DND-41 (cell line): ENCODE data around the gene GLYR1.

ENCODE experiments used
- ATAC-seq: fragments of 200-7000 bp; cut with Tn5 transposase; 3 replicates; pipeline ENCODE4 v1.9.1; 2021; ENCODE audit warnings: low read depth; ENCODE audit not compliant: insufficient read depth
- DNase-seq: peaks from one replicate; pipeline ENCODE4 v3.0.0-alpha.2; 2020
- H2AFZ ChIP-seq: 2 replicates; pipeline ENCODE4 v1.6.0; 2012; ENCODE audit warnings: low read depth, low read length
- H3K27ac ChIP-seq: 2 replicates; pipeline ENCODE4 v1.5.1; 2012; ENCODE audit warnings: low read length, inconsistent platforms
- H3K27me3 ChIP-seq: fragments of 200-600 bp; sonication (generic); 2 replicates; pipeline ENCODE4 v1.6.0; 2012; ENCODE audit warnings: low read length, mild to moderate bottlenecking, inconsistent platforms; ENCODE audit not compliant: insufficient read depth, poor library complexity
- H3K36me3 ChIP-seq: 2 replicates; pipeline ENCODE4 v1.5.1; 2012; ENCODE audit warnings: low read length, inconsistent platforms; ENCODE audit not compliant: insufficient read depth
- H3K4me1 ChIP-seq: 2 replicates; pipeline ENCODE4 v1.5.1; 2012; ENCODE audit warnings: mild to moderate bottlenecking, low read length; ENCODE audit not compliant: insufficient read depth
- H3K4me2 ChIP-seq: 2 replicates; pipeline ENCODE4 v1.6.0; 2012; ENCODE audit warnings: mild to moderate bottlenecking, moderate library complexity, low read length, inconsistent platforms; ENCODE audit not compliant: insufficient read depth
- H3K4me3 ChIP-seq, 2 experiments: fragments of 200-600 bp in 1 of 2; shearing (Covaris generic) in 1 of 2; 2 replicates each; pipeline ENCODE4 v1.5.1; 2012 to 2016; ENCODE audit warnings: inconsistent platforms in 2 of 2, low read length in 2 of 2, mild to moderate bottlenecking in 2 of 2, low read depth in 1 of 2, moderate library complexity in 1 of 2
- H3K79me2 ChIP-seq: 2 replicates; pipeline ENCODE4 v1.6.0; 2012; ENCODE audit warnings: low read length, inconsistent platforms; ENCODE audit not compliant: insufficient read depth
- H3K9ac ChIP-seq: 2 replicates; pipeline ENCODE4 v1.6.0; 2012; ENCODE audit warnings: low read depth, mild to moderate bottlenecking, inconsistent platforms, low read length, moderate library complexity
- H3K9me3 ChIP-seq: 2 replicates; pipeline ENCODE4 v1.5.1; 2012; ENCODE audit warnings: low read length, moderate library complexity, mild to moderate bottlenecking, inconsistent platforms; ENCODE audit not compliant: insufficient read depth, severe bottlenecking
- H4K20me1 ChIP-seq: 2 replicates; pipeline ENCODE4 v1.6.0; 2012; ENCODE audit warnings: low read length; ENCODE audit not compliant: insufficient read depth
- EZH2 ChIP-seq: IDR thresholded peaks from 3 replicates; pipeline ENCODE4 v1.6.1; 2012; ENCODE audit warnings: borderline replicate concordance, low read depth, mild to moderate bottlenecking, moderate library complexity, low read length, inconsistent platforms; ENCODE audit not compliant: severe bottlenecking
- TF ChIP-seq, protein P1 (sequence below): IDR thresholded peaks from 2 replicates; pipeline ENCODE4 v1.5.1; 2012; ENCODE audit warnings: borderline replicate concordance, low read length, moderate library complexity, mild to moderate bottlenecking; ENCODE audit not compliant: poor library complexity, severe bottlenecking; ENCODE audit errors: extremely low read depth

The GLYR1 gene

DNA sequence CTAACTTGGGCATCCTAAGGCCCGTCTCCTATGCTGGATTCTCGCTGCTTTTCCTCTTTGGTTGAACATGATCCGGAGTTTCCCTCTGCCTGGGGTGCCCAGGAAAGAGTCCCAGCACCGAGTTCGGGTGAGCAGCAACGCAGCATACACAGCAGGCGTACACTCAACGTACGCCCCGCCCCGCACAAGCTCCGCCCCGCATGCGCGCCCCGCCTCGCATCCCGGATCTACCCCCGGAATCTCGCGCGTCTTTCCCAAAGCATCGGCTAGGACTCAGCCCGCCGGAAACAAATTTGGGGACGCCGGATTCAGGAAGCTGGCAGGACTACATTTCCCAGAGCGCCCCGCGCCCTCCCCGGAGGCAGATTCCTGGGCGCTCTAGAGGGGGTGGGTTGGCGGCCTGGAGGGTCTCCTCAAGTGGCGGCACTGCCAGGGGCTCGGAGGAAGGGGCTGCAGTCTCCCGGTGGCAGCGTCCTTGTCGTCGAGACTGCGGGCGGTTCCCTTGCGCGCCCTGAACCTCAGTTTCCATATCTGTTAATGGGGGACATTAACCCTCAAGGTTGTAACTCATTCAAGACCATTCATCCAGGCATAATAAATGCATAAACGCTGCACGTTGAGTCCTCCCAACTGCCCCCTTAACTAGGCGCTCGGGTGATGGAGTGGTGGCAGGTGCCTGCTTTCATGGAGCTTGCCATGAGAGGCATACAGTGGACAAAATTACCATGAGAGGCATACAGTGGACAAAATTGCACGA lies 78.4 kb downstream of the GLYR1 start:
- H3K79me2 ChIP-seq: peaks cover 24% of the 10 kb centered on the region
- peak overlapping the region; percentile 85 for H3K4me2 ChIP-seq
- H3K4me3 ChIP-seq: peak overlapping the region in 1 of 2 experiments; percentile 46; a peak in 2 of 4 replicates
- H3K27ac ChIP-seq: no peak overlapping the region
- H3K9me3 ChIP-seq: no peaks in the 10 kb centered on the region
- 0 out of 2 replicates have a peak, but pooled peaks cover 3% of the 10 kb centered on the region for H4K20me1 ChIP-seq
- DNase-seq (peak; percentile 80), ATAC-seq (peak; percentile 50)
- H3K9ac ChIP-seq: peak overlapping the region; percentile 20; the same call in 1 of the 2 replicates
- no peaks in the 10 kb centered on the region for H3K27me3 ChIP-seq
- H2AFZ ChIP-seq: peak overlapping the region; percentile 98
- H3K36me3 ChIP-seq: peaks cover 17% of the 10 kb centered on the region
- peaks cover 34% of the 10 kb centered on the region for H3K4me1 ChIP-seq
- TF ChIP-seq, protein P1, sequence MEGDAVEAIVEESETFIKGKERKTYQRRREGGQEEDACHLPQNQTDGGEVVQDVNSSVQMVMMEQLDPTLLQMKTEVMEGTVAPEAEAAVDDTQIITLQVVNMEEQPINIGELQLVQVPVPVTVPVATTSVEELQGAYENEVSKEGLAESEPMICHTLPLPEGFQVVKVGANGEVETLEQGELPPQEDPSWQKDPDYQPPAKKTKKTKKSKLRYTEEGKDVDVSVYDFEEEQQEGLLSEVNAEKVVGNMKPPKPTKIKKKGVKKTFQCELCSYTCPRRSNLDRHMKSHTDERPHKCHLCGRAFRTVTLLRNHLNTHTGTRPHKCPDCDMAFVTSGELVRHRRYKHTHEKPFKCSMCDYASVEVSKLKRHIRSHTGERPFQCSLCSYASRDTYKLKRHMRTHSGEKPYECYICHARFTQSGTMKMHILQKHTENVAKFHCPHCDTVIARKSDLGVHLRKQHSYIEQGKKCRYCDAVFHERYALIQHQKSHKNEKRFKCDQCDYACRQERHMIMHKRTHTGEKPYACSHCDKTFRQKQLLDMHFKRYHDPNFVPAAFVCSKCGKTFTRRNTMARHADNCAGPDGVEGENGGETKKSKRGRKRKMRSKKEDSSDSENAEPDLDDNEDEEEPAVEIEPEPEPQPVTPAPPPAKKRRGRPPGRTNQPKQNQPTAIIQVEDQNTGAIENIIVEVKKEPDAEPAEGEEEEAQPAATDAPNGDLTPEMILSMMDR: no peak
- no peak for TF ChIP-seq EZH2

DNA sequence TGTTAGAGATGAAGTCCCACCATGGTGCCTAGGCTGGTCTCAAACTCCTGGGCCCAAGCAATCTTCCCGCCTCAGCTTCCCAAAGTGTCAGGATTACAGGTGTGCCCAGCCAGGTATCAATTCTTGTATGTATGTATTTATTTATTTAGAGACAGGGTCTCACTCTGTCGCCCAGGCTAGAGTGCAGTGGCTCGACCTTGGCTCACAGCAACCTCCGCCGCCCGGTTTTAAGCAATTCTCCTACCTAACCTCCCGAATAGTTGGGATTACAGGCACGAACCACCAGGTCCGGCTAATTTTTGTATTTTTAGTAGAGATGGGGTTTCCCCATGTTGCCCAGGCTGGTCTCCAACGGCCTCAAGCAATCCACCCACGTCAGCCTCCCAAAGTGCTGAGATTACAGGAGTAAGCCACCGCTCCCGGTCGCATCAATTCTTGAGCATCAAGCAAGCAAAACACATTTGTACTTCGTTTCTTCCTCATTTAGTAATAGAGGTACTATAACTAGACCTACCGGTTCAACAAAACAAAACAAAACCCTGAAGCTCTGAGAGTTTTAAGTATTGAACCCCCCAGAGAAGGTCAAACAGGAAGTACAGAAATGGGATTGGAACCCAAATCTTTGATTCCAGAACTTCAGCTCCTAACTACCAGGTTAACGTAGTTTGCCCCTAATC lies 79.1 kb downstream of the GLYR1 start:
- no peak overlapping the region for H3K27ac ChIP-seq
- DNase-seq: no peak
- H2AFZ ChIP-seq: peak overlapping the region; percentile 98

DNA sequence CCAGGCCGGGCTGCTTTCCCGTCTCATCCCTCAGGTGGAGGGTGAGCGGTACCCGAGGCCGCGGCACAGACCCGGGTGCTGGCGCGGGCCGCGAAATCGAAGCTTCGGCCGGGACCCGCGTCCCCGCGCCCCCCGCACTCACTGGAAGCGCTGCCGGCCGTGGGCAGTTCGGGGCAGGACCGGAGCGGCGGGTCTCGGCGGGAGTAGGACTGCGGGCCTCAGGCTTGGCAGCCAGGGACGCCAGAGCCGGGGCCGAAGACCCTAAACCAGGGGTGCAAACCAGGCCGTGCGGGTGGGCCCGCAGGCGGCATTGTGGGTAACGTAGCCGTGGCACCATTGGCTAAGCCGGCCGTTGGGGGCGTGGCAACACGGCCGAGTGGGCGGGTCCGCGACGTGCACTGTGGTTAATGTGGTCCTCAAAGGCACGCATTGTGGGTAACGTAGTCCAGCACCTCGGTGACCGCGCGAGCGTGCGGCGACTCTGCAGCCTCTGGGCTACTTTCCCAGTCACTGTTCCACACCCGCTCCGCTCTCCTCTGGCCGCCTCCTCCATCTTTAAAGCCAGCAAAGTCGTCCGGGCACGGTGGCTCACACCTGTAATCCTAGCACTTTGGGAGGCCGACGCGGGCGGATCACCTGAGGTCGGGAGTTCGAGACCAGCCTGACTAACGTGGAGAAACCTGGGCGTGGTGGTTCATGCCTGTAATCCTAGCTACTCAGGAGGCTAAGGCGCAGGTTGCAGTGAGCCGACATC lies 80.0 kb downstream of the GLYR1 start, which contains the start of gene ZNF500:
Gene ZNF500 (minus strand): TSS at position 288 of the 754 bp plus-strand sequence. CDS start 1,184 bp downstream, outside the sequence.
- Histone ChIP-seq H3K79me2 (peaks cover 26% of the 10 kb centered on the region), H3K4me1 (peaks cover 34% of the 10 kb centered on the region), H3K27ac (peak within 1 kb of the TSS; percentile 75), H3K36me3 (peaks cover 34% of the 10 kb centered on the region), H2AFZ (peak within 1 kb of the TSS; percentile 98), H3K9ac (peak within 1 kb of the TSS; percentile 84), H3K4me2 (peak within 1 kb of the TSS; percentile 85), H3K27me3 (no peaks in the 10 kb centered on the region), H3K4me3 (peak within 1 kb of the TSS; percentile 84 to 89), H4K20me1 (0 out of 2 replicates have a peak, but pooled peaks cover 3% of the 10 kb centered on the region), H3K9me3 (no peaks in the 10 kb centered on the region)
- DNase-seq (peak; percentile 97), ATAC-seq (peak; percentile 96)
- no peak for TF ChIP-seq EZH2
- TF ChIP-seq, protein P1: no peak

More for the DNA sequence above, 79.1 kb downstream of the GLYR1 start:
- peak overlapping the region; percentile 85 for H3K4me2 ChIP-seq
- H3K4me3 ChIP-seq: peak overlapping the region in 1 of 2 experiments; percentile 84; a peak in 2 of 4 replicates
- no peak for ATAC-seq
- peaks cover 34% of the 10 kb centered on the region for H3K4me1 ChIP-seq
- peaks cover 24% of the 10 kb centered on the region for H3K36me3 ChIP-seq
- H4K20me1 ChIP-seq: 0 out of 2 replicates have a peak, but pooled peaks cover 3% of the 10 kb centered on the region
- H3K9me3 ChIP-seq: no peaks in the 10 kb centered on the region
- peaks cover 24% of the 10 kb centered on the region for H3K79me2 ChIP-seq
- TF ChIP-seq, protein P1: no peak
- TF ChIP-seq EZH2: no peak
- H3K27me3 ChIP-seq: no peaks in the 10 kb centered on the region
- peak overlapping the region; percentile 20; the same call in 1 of the 2 replicates for H3K9ac ChIP-seq
